GM18909 (cell line): Measurements from ENCODE around the gene ZNF629.
A peak's percentile ranks its signal among the peaks of the same experiment; 100 is the strongest.

ENCODE experiments used
- ATAC-seq: cut with Tn5 transposase; IDR thresholded peaks from one replicate; pipeline ENCODE4 v1.9.1; 2021; ENCODE audit warnings: mild to moderate bottlenecking; ENCODE audit not compliant: unreplicated experiment, poor library complexity

ZNF629 gene

DNA sequence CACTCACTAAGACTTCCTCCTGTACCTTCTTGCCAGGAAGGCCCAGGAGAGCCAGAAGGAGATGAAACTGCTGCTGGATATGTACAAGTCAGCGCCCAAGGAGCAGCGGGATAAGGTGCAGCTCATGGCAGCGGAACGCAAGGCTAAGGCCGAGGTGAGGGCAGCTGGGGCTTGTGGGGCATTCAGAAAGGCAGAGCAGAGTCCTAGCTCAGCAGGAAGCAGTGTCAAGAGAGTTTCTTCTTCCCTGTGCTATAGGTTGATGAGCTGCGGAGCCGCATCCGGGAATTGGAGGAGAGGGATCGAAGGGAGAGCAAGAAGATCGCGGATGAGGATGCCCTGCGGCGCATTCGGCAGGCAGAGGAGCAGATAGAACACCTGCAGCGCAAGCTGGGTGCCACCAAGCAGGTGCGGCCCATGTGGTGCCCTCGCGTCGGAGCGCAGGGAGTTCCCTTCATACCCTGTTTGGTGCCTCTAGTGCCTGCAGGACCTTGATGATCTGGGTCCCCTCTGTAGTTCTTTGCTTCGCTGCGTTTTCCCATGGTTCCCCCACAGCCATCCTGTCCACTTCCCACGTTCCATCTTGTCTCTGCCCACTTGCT lies 18.3 kb downstream of the ZNF629 start:
- no peak for ATAC-seq

DNA sequence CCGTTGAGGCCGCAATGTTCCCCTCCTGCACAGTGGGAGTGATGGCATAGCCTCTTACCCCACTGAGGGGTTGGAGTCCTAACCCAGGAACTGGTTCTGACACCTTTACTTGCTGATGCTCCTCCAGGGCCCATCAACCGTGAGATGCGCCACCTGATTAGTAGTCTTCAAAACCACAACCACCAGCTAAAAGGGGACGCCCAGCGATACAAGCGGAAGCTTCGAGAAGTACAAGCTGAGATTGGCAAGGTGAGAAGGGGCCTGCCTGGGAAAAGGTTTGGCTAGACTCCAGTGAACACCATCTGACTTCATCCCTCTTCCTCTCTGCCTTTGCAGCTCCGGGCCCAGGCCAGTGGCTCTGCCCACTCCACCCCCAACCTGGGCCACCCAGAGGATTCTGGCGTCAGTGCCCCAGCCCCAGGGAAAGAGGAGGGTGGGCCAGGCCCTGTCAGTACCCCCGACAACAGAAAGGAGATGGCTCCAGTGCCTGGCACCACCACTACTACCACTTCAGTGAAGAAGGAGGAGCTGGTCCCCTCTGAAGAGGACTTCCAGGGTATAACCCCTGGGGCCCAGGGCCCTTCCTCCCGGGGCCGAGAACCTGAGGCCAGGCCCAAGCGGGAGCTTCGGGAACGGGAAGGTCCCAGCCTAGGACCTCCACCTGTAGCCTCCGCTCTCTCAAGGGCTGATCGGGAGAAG lies 19.1 kb downstream of the ZNF629 start:
- no peak for ATAC-seq

DNA sequence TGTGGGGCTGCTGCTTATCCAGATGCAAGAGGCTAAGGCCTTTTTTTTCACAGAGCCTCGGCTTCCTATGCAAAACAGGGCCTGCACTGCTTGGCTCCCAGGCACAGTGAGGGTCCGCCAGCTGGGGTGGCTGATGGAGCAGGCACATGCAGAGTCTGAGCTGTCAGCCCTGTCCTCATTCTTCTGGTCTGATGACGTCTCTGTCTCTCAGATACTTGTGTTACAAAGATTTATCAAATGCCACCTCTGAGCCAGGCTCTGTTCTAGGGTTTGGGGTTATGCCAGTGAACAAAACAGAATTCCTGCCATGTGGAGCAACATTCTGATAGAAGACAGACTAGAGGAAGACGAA lies 20.1 kb downstream of the ZNF629 start:
- ATAC-seq: no peak

DNA sequence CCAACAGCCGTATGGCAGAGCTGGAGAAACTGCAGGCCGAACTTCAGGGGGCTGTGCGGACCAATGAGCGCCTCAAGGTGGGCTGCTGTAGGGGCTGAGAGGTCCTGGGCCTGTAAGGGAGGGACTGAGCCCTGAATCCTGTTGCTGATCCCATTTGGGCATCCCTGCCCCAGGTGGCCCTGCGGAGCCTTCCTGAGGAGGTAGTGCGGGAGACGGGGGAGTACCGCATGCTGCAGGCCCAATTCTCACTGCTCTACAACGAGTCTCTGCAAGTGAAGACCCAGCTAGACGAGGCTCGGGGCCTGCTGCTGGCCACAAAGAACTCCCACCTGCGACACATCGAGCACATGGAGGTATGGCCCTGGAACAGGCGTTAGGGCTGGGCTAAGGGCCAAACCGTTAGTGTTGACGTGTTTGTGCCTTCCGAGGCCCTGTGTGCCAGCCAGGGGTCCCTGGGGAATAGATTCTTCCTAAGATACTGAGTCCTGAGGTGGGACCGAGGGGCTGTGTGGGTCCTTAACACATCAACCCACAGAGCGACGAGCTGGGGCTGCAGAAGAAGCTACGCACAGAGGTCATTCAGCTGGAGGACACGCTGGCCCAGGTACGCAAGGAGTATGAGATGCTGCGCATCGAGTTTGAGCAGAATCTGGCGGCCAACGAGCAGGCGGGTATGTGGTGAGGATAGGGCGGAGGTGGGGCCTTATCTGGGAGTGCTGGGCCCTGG lies 20.6 kb downstream of the ZNF629 start:
- ATAC-seq: no peak

DNA sequence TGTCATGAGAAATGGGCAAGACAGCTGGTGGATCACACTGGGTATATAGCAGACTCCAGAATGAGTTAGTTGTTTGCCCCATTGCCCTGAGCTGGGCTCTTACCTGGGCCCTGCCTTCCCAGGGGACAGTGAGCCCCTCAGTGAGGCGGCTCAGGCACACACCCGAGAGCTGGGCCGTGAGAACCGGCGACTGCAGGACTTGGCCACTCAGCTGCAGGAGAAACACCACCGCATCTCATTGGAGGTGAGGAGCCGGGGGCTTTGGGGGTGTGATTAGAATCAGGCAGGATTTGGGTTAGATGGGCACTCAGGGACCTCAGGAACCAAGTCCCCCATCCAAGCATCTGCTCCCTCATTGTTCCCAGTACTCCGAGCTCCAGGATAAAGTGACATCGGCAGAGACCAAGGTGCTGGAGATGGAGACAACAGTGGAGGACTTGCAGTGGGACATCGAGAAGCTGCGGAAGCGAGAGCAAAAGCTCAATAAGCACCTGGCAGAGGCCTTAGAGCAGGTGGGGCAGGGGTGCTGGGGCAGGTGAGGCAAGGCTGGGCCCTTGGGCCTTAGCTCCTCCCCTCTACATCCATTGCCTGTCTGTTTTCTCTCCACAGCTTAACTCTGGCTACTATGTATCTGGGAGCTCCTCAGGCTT lies 22.1 kb downstream of the ZNF629 start:
- no peak for ATAC-seq

DNA sequence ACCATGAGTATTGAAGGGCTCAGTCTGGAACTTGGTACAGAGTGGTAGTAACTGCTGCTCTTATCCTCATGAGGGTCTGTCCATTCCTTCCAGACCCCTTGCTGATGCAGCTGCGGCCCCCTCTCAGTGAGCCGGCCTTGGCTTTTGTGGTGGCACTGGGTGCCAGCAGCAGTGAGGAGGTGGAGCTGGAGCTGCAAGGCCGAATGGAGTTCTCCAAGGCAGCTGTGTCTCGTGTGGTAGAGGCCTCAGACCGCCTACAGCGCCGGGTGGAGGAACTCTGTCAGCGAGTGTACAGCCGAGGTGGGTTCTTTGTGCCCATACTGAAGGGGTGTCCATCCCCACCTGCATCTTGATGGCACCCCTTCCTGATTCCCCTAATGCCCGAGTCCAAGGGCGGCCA lies 22.9 kb downstream of the ZNF629 start:
- ATAC-seq: no peak

DNA sequence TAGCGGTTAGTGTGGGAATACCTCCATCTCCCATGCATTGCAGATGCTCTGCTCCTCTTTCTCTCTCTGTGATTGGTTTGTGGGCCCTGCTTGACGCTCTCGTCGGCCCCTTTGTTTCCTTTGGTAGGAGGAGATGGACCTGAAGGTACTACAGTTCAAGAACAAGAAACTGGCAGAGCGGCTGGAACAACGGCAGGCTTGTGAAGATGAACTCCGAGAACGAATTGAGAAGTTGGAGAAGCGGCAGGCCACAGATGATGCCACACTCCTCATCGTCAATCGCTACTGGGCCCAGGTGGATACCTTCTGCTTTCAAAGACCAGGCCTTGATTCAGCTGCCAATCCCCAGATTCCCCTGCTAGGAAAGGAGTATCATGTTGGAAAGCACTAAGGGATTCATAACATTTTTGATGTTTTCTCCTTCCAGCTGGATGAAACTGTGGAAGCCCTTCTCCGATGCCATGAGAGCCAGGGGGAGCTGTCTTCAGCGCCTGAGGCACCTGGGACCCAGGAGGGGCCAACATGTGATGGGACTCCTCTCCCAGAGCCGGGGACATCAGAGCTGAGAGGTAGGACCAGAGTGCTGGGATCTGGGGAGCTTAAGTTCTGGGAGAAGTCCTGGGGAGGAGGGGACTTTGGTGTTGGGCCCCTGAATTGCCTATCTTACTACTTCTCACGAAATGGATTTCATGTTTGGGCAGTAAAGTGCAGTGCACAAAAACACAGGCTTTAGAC lies 23.8 kb downstream of the ZNF629 start:
- ATAC-seq: no peak

DNA sequence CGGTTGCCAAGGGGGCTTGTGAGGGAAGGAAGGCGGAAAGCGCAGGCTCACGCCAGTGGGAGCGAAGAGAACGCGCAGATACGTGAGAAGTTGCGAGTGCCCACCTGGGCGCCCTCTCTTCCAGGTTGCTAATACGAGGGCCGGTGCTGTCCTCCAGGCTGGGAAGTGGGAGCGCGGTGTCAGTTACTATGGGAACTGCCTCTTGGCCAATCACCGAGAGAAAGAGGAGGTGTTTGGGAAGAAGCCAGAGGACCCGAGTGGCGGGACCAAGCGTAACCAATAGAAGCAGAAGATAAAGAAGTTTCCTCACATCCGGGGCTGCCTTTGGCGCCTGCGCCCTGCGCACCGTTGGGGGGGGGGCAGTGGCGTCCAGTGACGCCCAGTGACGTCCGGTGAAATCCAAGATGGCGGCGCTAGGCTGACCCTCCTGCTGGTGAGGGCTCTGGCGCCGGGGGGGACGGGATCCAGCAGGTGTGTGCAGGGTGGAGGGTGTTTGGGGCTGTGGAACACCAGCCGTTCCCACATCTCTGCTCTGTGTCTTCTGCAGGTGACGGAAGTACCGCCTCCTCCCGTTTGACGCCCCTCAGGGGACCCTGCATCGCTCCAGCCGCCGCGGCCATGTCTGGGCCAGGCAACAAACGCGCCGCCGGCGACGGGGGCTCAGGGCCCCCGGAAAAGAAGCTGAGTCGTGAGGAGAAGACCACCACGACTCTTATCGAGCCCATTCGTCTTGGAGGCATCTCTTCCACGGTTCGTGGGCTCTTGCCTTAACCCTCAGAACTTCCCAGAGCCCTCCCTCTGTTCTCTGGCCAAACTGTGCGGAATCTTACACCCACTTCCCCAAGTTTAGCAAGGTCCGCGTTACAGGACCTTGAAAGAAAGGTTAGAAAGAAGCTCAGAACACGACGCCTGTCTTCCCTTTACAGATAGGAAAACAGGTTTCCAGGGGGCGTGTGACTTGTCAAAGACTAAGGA lies 24.8 kb downstream of the ZNF629 start, which contains the start of the genes CFAP119 and RNF40:
Gene CFAP119, minus strand, starts transcription at position 135 of the 975 bp plus-strand sequence. CDS start 314 bp downstream, outside the sequence.
Gene RNF40, plus strand, starts transcription at position 395 of the 975 bp plus-strand sequence. Its CDS starts 224 bp downstream, at position 619.
- ATAC-seq: peak; percentile 89

DNA sequence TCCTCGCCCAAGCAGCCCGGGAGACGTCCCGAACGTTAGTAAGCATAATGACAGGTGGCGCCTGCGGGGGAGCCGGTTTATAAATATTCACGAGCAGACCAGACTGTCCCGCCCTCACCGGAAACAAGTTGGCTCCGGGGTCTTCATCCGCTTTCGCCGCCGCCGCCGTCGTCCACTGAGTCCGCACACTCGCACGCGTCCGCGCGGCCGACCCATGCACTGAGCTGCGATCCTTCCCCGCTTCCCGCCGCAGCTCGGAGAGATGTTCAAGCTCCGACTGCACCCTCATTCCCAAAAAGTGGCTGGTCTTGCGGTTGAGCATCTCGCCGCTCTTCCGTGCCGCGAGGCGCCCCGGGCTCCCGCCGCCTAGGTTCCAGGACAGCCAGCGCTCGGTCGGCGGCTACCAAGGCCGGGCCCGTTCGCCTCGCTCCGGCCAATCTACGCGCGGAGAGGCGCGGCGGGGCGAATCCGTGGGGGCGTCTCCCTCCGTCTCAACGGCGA lies 25.5 kb downstream of the ZNF629 start:
- ATAC-seq: peak; percentile 31

DNA sequence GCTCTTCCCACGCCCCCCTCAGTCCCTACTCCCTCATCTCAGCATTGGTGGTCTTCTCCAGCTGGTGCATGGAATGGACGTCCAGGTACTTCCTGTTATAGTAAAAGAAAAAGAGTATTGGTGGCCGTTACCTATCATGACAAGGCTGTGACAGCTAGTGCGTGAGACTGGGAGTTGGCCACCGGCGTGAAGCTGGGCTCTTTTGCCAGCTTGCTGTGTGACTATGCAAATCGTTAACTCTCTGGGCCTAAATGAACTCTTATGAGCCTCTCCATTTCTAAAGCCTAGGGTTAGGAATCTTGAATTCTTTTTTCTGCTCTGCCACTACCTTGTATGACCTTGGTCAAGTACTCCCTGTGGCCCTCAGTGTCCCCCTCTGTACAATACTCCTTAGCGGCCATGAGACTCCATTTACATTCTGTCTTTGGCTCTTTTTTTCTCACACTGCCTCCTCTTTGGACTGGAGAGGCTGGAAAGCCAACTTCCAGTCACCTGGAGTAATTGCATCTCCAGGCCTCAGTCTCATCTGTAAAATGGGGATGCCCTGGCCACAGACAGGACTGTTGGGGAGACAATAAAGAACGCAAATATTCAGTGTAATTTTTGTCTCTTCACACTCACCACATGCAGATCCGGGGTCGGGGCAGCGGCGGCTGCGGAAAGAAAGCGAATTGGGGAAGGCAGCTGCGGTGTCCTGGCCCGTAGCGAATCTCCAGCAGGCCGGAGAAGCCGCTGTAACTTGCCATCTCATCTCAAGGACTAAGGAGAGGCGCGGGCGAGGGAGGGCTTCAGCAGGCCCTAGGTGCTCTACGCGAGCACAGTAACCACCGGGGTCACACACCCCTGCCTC lies 26.2 kb downstream of the ZNF629 start:
- ATAC-seq: no peak

DNA sequence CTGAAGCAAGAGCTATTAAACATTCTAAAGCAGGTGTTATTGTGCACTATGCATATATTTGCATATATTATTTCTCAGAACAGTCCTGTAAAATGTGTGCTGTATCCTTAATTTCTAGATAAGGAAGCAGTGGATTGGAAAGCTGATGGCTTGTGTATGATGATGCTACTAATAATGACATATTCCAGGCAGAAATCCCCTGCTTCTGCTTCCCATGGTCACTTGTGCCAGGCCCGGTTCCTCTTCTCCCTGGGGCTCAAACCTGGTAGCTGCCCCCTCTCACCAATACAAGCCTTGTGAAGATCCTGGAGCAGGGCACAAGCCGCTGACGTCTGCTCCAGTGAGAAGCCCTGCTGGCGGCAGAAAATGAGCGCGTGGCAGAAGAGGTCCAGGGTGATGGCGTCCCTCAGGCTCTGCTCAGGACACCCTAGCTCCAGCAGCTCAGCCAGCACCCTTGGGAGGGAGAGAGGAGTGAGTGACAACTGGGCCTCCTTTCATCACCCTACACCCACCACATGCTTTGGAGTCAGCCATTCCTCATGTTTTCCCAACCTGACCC lies 26.9 kb downstream of the ZNF629 start:
- no peak for ATAC-seq

DNA sequence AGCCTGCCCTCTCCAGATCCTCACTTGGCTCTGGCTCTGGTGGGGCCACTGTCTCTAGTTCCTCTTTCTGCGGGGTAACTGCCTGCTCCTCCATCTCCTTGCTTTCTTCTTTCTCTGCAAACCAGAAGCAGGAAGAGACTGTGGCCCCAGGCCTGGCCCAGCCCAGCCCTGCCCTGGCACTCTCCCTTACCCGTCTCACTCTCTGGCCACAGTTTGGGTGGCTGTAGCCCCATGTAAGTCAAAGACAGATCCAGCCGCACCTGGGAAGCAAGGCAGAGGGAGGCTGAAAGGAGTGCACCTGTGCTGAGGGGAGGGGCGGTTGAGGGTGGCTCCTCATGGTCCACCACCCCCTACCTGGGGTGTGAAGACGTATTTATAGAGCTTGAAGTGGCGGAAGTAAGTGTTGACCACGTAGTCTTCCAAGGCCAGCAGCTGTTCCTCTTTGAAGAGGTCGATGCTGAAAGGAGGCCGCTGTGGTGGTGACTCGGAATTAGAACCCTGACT lies 28.0 kb downstream of the ZNF629 start:
- no peak for ATAC-seq

DNA sequence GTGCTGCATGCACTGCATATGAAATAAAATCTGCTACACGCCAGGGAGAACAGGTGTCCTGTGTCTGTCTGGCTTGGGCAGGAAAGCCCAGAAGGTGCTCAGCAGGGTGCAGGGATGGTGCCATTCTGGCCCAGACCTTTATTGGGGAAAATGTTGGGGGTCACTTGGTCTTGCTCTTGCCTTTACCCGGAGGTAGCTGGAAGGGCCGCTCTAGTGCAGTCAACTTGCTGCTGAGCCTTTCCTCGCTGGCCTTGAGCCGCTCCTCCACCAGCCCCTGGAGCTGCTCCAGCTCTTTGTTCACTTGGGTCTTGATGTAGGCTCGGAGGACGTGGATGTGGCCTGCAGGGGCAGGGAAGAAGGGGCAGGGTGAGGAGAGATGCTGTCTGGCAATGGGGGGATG lies 29.7 kb downstream of the ZNF629 start:
- no peak for ATAC-seq

DNA sequence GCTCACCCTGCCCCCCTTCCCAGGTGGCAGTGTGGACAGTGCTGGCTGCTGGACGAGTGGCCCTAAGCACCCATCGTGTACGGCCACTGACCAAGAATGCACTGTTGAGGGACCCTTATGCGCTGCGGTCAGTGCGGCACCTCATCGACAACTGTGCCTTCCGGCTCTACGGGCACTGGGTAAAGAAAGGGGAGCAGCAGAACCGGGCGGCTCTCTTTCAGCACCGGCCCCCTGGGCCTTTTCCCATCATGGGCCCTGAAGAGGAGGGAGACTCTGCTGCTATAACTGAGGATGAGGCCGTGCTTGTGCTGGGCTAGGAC lies 30.3 kb downstream of the ZNF629 start:
- no peak for ATAC-seq

DNA sequence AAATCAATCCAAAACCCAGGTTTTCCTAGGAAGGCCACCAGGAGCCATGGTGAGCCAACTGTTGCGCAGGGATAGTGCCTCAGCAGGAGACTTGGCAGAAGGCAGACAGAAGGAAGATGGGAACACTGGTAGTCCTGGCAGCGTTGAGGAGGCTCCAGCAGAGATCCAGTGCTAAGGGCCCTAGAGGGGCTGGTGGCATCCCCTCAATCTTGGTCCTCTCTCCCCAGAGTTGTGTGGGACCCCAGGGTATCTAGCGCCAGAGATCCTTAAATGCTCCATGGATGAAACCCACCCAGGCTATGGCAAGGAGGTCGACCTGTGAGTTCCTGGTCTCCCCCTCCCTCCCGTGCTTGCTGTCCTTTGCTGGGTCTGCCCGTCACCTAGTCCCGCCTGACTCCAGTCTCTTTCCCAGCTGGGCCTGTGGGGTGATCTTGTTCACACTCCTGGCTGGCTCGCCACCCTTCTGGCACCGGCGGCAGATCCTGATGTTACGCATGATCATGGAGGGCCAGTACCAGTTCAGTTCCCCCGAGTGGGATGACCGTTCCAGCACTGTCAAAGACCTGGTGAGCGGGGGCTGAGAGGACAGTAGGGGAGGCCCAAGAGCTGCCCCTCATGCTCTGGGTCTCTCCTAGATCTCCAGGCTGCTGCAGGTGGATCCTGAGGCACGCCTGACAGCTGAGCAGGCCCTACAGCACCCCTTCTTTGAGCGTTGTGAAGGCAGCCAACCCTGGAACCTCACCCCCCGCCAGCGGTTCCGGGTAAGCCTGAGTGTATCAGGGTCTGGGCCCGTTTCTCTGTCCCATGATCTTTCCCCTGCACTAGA lies 30.8 kb downstream of the ZNF629 start:
- no peak for ATAC-seq

DNA sequence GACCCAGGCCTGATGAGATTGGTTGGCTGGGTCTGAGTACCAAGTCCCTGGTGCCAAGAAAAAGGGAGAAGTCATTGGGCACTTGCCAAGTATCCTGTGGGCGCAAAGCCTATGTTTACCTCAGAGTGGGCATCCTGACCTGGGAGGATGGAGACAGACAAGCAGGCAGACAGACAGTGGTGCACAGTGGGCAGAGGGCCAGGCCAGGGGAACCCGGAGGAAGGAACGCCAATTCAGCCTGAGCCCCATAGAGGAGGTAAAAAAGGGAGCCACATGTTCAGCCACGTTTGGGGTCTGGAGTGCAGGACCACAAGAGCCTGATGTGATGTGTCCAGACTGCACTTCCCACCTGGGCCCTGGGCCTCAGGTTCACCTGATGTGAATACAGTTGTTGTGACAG lies 33.4 kb downstream of the ZNF629 start:
- no peak for ATAC-seq
